ENCODE measurements around the gene KCNMB2. TPM values are rescaled to one million over a fixed set of nuclear protein-coding genes. Genes with fewer than 3 reads are reported as not detected.

The KCNMB2 gene
- total RNA-seq, 1 experiment from 2014 or later = not detected

DNA sequence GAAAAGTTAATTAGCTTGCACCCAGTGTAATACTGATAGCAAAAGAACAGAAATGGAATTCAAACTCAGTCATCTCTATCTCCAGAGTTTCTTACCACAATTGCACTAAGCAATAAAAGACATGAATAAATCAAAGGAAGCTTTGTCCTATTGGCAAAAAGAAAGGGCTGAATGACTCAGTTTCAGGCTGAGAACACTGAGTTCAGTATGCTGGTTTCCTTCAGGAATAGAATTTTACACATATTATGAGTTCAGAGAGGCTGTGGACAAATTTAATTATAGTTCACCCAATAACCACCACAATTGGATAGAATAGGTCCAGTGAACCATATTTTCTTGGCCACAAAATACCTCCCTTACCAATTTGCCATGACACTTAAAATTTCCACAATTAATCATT lies 249.7 kb downstream of the KCNMB2 start:
- no peak for ATAC-seq
- Mint-ChIP-seq H3K4me3 (no peak overlapping the region), H3K4me1 (peaks cover 5% of the 10 kb centered on the region), H3K36me3 (0 out of 2 replicates have a peak, but pooled peaks cover 2% of the 10 kb centered on the region), H3K27me3 (ENCODE audit: low read depth) (no peaks in the 10 kb centered on the region), H3K9me3 (no peaks in the 10 kb centered on the region), H3K27ac (no peak overlapping the region)
- ChIA-PET CTCF (no interaction called here), POLR2A (no interaction called here)
- DNase-seq (ENCODE audit: low spot score) = no peak
- TF ChIP-seq, protein P1, sequence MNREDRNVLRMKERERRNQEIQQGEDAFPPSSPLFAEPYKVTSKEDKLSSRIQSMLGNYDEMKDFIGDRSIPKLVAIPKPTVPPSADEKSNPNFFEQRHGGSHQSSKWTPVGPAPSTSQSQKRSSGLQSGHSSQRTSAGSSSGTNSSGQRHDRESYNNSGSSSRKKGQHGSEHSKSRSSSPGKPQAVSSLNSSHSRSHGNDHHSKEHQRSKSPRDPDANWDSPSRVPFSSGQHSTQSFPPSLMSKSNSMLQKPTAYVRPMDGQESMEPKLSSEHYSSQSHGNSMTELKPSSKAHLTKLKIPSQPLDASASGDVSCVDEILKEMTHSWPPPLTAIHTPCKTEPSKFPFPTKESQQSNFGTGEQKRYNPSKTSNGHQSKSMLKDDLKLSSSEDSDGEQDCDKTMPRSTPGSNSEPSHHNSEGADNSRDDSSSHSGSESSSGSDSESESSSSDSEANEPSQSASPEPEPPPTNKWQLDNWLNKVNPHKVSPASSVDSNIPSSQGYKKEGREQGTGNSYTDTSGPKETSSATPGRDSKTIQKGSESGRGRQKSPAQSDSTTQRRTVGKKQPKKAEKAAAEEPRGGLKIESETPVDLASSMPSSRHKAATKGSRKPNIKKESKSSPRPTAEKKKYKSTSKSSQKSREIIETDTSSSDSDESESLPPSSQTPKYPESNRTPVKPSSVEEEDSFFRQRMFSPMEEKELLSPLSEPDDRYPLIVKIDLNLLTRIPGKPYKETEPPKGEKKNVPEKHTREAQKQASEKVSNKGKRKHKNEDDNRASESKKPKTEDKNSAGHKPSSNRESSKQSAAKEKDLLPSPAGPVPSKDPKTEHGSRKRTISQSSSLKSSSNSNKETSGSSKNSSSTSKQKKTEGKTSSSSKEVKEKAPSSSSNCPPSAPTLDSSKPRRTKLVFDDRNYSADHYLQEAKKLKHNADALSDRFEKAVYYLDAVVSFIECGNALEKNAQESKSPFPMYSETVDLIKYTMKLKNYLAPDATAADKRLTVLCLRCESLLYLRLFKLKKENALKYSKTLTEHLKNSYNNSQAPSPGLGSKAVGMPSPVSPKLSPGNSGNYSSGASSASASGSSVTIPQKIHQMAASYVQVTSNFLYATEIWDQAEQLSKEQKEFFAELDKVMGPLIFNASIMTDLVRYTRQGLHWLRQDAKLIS (CRISPR knock-in tag; IDR thresholded peaks at IDR 0.05; ENCODE audit: borderline replicate concordance) = no peak
- no peak for TF ChIP-seq ETV6 (CRISPR knock-in tag; IDR thresholded peaks at IDR 0.05)
- TF ChIP-seq, protein P2, sequence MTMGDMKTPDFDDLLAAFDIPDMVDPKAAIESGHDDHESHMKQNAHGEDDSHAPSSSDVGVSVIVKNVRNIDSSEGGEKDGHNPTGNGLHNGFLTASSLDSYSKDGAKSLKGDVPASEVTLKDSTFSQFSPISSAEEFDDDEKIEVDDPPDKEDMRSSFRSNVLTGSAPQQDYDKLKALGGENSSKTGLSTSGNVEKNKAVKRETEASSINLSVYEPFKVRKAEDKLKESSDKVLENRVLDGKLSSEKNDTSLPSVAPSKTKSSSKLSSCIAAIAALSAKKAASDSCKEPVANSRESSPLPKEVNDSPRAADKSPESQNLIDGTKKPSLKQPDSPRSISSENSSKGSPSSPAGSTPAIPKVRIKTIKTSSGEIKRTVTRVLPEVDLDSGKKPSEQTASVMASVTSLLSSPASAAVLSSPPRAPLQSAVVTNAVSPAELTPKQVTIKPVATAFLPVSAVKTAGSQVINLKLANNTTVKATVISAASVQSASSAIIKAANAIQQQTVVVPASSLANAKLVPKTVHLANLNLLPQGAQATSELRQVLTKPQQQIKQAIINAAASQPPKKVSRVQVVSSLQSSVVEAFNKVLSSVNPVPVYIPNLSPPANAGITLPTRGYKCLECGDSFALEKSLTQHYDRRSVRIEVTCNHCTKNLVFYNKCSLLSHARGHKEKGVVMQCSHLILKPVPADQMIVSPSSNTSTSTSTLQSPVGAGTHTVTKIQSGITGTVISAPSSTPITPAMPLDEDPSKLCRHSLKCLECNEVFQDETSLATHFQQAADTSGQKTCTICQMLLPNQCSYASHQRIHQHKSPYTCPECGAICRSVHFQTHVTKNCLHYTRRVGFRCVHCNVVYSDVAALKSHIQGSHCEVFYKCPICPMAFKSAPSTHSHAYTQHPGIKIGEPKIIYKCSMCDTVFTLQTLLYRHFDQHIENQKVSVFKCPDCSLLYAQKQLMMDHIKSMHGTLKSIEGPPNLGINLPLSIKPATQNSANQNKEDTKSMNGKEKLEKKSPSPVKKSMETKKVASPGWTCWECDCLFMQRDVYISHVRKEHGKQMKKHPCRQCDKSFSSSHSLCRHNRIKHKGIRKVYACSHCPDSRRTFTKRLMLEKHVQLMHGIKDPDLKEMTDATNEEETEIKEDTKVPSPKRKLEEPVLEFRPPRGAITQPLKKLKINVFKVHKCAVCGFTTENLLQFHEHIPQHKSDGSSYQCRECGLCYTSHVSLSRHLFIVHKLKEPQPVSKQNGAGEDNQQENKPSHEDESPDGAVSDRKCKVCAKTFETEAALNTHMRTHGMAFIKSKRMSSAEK (CRISPR knock-in tag; IDR thresholded peaks at IDR 0.05; ENCODE audit: borderline replicate concordance) = no peak
- no peak for TF ChIP-seq GABPB1 (CRISPR knock-in tag; IDR thresholded peaks at IDR 0.05)
- TF ChIP-seq GRHL2 (CRISPR knock-in tag; IDR thresholded peaks at IDR 0.05; ENCODE audit: insufficient replicate concordance, severe bottlenecking) = no peak
- TF ChIP-seq, protein P3, sequence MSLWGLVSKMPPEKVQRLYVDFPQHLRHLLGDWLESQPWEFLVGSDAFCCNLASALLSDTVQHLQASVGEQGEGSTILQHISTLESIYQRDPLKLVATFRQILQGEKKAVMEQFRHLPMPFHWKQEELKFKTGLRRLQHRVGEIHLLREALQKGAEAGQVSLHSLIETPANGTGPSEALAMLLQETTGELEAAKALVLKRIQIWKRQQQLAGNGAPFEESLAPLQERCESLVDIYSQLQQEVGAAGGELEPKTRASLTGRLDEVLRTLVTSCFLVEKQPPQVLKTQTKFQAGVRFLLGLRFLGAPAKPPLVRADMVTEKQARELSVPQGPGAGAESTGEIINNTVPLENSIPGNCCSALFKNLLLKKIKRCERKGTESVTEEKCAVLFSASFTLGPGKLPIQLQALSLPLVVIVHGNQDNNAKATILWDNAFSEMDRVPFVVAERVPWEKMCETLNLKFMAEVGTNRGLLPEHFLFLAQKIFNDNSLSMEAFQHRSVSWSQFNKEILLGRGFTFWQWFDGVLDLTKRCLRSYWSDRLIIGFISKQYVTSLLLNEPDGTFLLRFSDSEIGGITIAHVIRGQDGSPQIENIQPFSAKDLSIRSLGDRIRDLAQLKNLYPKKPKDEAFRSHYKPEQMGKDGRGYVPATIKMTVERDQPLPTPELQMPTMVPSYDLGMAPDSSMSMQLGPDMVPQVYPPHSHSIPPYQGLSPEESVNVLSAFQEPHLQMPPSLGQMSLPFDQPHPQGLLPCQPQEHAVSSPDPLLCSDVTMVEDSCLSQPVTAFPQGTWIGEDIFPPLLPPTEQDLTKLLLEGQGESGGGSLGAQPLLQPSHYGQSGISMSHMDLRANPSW (CRISPR knock-in tag; conservative IDR thresholded peaks at IDR 0.05; ENCODE audit: low read depth) = no peak
- TF ChIP-seq, protein P4, sequence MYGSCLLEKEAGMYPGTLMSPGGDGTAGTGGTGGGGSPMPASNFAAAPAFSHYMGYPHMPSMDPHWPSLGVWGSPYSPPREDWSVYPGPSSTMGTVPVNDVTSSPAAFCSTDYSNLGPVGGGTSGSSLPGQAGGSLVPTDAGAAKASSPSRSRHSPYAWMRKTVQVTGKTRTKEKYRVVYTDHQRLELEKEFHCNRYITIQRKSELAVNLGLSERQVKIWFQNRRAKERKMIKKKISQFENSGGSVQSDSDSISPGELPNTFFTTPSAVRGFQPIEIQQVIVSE (CRISPR knock-in tag; IDR thresholded peaks at IDR 0.05; ENCODE audit: borderline replicate concordance) = no peak
- TF ChIP-seq, protein P5, sequence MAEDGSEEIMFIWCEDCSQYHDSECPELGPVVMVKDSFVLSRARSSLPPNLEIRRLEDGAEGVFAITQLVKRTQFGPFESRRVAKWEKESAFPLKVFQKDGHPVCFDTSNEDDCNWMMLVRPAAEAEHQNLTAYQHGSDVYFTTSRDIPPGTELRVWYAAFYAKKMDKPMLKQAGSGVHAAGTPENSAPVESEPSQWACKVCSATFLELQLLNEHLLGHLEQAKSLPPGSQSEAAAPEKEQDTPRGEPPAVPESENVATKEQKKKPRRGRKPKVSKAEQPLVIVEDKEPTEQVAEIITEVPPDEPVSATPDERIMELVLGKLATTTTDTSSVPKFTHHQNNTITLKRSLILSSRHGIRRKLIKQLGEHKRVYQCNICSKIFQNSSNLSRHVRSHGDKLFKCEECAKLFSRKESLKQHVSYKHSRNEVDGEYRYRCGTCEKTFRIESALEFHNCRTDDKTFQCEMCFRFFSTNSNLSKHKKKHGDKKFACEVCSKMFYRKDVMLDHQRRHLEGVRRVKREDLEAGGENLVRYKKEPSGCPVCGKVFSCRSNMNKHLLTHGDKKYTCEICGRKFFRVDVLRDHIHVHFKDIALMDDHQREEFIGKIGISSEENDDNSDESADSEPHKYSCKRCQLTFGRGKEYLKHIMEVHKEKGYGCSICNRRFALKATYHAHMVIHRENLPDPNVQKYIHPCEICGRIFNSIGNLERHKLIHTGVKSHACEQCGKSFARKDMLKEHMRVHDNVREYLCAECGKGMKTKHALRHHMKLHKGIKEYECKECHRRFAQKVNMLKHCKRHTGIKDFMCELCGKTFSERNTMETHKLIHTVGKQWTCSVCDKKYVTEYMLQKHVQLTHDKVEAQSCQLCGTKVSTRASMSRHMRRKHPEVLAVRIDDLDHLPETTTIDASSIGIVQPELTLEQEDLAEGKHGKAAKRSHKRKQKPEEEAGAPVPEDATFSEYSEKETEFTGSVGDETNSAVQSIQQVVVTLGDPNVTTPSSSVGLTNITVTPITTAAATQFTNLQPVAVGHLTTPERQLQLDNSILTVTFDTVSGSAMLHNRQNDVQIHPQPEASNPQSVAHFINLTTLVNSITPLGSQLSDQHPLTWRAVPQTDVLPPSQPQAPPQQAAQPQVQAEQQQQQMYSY (CRISPR knock-in tag; IDR thresholded peaks at IDR 0.05) = no peak
- no peak for TF ChIP-seq ZNF219 (CRISPR knock-in tag; IDR thresholded peaks at IDR 0.05; ENCODE audit: borderline replicate concordance)
- TF ChIP-seq NR1H2 (CRISPR knock-in tag; IDR thresholded peaks at IDR 0.05) = no peak
- no peak for TF ChIP-seq ZNF423 (CRISPR knock-in tag; IDR thresholded peaks at IDR 0.05)
- no peak for TF ChIP-seq ESRRA (CRISPR knock-in tag; IDR thresholded peaks at IDR 0.05; ENCODE audit: borderline replicate concordance)
- TF ChIP-seq NR3C1 (CRISPR knock-in tag; conservative IDR thresholded peaks at IDR 0.05; ENCODE audit: low read depth) = no peak
- no peak for TF ChIP-seq GTF2I (CRISPR knock-in tag; conservative IDR thresholded peaks at IDR 0.05)
- TF ChIP-seq, protein P6, sequence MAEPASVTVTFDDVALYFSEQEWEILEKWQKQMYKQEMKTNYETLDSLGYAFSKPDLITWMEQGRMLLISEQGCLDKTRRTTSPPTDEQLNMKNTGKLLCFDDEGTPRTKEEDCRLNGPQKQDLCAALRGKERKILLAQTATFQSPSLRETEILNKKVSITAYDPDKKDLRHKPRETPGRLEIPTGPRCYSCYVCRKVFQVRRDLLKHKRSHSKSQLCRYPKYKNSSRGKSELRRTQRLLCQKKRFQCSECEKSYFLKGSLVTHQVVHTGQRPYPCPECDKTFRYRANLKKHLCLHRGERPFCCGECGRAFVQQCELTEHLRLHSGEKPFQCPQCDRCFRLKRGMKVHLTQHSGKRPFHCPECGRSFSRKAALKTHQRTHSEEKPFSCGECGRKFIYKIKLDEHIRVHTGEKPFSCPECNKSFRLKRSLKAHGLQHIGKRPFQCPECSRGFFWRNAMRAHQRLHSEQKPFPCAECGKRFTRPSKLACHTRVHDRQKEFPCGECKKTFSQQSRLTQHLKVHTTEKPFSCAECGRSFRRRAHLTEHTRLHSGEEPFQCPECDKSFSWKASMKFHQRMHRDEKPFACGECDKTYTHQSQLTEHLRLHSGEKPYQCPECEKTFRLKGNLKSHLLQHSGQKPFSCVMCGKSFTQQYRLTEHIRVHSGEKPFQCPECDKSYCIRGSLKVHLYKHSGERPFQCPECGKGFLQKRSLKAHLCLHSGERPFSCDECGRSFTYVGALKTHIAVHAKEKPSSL (CRISPR knock-in tag; conservative IDR thresholded peaks at IDR 0.05) = no peak
- TF ChIP-seq, protein P7, sequence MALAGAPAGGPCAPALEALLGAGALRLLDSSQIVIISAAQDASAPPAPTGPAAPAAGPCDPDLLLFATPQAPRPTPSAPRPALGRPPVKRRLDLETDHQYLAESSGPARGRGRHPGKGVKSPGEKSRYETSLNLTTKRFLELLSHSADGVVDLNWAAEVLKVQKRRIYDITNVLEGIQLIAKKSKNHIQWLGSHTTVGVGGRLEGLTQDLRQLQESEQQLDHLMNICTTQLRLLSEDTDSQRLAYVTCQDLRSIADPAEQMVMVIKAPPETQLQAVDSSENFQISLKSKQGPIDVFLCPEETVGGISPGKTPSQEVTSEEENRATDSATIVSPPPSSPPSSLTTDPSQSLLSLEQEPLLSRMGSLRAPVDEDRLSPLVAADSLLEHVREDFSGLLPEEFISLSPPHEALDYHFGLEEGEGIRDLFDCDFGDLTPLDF (CRISPR knock-in tag; IDR thresholded peaks at IDR 0.05) = no peak
- TF ChIP-seq NFYB (CRISPR knock-in tag; conservative IDR thresholded peaks at IDR 0.05; ENCODE audit: low read depth) = no peak
- no peak for TF ChIP-seq SOX15 (CRISPR knock-in tag; IDR thresholded peaks at IDR 0.05)
- no peak for TF ChIP-seq ZBTB21 (CRISPR knock-in tag; IDR thresholded peaks at IDR 0.05; ENCODE audit: borderline replicate concordance)
